ENCODE results near the gene COL4A2.

Gene COL4A2

DNA sequence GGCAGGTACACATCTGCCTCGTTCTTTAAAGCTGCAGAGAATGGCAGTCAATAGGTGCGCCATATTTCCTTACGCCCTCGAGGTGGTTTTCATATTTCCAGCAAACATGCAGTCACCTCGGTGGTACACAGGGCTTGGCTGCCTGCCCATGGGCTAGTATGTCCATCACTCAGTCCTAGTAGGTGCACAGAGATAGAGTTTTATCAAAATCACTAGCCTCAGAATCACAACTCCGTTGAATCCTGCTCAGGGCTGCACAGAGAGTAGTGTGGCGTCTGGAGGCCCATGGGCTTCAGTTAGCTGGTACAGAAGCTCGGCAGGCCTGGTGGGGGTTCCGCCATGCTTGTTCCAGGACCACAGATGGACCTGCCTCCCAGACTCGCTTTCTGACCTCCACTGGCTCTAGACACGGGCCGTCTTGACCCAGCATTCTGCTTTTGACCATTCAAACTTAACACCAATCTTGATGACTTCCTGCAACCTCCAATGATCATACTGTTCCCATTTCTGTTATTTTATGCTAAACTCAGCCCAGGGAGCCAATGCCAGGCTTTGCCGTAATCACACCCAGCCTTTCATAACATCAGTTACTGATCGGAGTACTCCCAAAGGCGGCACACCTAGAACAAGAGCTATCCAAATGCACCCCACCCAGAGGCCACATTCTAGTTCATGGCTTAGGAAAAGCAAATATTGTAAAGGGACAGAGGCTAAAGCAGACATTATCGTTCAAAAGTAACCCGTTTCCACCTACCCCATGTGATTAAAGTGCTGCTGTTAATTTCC, 134.1 kb downstream of the COL4A2 start:
- Histone ChIP-seq H3K4me1 (ENCODE audit: insufficient read depth, low read length) (no peaks in the 10 kb centered on the region), H3K9ac (ENCODE audit: low read depth, low read length) (no peak overlapping the region), H3K36me3 (ENCODE audit: insufficient read depth, low read length) (peaks cover 9% of the 10 kb centered on the region), H3K9me3 (ENCODE audit: control insufficient read depth, insufficient read depth, low read length) (no peaks in the 10 kb centered on the region)

DNA sequence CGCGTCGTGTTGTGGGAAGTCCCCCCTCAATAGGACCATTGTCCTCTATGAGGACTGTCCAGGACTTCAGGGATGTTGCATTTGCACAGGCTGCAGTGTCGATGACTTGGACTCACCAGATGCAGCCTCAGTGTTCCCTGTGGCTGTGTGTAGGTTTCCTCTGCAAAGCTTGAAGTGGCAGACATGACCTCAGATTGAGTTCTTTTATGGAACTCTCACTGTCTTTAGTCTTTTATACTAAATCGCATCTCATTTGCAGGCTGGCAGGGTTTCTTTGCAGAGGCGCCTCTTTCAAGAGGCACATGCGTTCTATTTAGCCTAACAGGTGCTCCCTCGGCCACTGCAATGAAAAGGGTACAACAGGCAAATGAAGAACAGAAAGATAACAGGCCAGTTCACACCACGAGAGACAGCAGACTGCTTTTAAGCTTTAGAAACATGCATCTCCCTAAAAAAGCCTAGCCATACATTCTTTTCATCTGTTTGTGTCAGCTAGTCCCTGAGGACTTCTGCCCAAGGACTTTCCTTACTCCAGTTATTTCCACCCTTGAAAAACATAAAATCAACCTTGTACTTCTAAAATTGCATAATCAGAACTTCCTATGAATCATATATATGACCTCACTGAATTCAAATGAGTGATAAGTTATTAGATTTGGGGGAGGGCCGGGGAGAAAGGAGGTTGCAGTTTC, 136.0 kb downstream of the COL4A2 start:
- Histone ChIP-seq H3K36me3 (ENCODE audit: insufficient read depth, low read length) (peaks cover 2% of the 10 kb centered on the region), H3K9ac (ENCODE audit: low read depth, low read length) (no peak overlapping the region), H3K4me1 (ENCODE audit: insufficient read depth, low read length) (peaks cover 12% of the 10 kb centered on the region; the same call in 1 of the 2 replicates), H3K9me3 (ENCODE audit: control insufficient read depth, insufficient read depth, low read length) (no peaks in the 10 kb centered on the region)

DNA sequence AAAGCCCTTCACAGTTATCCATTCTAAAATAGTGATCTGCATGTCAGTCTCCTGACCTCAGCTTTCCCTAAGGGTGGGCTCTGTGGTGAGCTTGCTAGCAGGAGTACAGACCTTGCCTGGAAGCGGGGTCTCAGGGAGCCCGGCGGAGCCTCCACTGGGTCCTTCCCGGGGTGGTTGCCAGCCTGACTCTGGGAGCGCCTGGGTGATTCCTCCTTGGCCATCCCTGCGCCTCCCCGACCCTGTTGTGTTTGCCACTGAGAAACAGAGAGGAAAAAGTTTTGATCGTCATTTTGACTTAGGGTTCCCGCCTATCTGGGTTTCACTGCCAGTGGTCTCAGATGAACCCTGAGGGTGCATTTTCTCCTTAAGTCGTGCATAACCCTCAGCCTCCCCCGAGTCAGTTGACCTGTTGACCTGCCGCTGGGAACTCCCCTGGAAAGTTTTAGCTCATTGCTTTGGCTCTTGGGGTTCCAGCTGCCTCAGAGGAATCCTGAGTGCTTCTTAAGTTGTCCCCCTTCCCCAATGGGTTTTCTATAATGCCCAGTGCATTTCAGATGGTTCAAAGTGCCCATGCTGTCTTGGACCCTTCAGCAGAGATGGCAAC, 136.6 kb downstream of the COL4A2 start:
- H3K4me1 ChIP-seq (ENCODE audit: insufficient read depth, low read length), result peaks cover 19% of the 10 kb centered on the region; the same call in 1 of the 2 replicates
- H3K9ac ChIP-seq (ENCODE audit: low read depth, low read length), result no peak overlapping the region
- no peaks in the 10 kb centered on the region for H3K9me3 ChIP-seq (ENCODE audit: control insufficient read depth, insufficient read depth, low read length)
- H3K36me3 ChIP-seq (ENCODE audit: insufficient read depth, low read length), result peaks cover 5% of the 10 kb centered on the region

DNA sequence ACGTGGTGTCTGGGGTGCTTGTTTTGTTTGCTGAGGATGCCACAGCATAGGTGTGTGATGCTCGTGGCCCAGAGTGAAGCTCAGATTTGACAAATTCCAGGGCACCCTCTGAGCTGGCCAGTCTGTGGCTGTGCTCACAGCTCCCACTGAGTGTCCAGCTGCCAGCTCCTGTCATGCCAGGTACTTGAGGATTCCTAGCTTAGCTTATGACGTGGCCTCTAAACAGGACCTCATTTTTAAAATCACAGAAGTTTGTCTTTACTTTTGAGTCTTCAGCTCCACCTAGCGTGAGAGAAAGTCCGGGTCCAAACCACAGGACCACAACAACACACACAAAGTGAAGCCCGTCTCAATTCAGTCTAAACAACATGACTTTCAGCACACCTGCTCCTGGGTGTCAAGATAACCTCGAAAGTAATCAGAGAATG, 137.2 kb downstream of the COL4A2 start:
- Histone ChIP-seq H3K4me1 (ENCODE audit: insufficient read depth, low read length) (peaks cover 22% of the 10 kb centered on the region; the same call in 1 of the 2 replicates), H3K9ac (ENCODE audit: low read depth, low read length) (no peak overlapping the region), H3K36me3 (ENCODE audit: insufficient read depth, low read length) (peaks cover 5% of the 10 kb centered on the region), H3K9me3 (ENCODE audit: control insufficient read depth, insufficient read depth, low read length) (no peaks in the 10 kb centered on the region)

DNA sequence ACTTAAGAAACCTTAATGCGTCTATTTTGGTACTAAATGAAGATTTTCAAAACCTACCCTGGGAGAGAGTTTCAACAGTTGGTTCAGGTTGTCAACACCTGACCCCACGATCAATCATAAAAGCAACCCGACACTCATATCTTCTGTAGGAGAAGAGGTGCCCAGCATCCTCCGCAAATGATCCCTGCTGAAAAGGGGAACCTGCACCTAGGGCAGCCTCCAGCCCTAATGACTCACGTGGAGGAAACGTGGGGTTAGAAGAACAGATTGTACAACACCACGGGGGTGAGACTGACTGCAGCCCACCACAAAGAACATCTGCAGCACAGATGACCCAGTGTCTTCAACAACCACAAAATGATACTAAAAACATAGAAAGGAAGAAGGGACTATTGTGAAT, 138.1 kb downstream of the COL4A2 start:
- Histone ChIP-seq H3K36me3 (ENCODE audit: insufficient read depth, low read length) (peaks cover 5% of the 10 kb centered on the region), H3K9ac (ENCODE audit: low read depth, low read length) (no peak overlapping the region), H3K9me3 (ENCODE audit: control insufficient read depth, insufficient read depth, low read length) (no peaks in the 10 kb centered on the region), H3K4me1 (ENCODE audit: insufficient read depth, low read length) (peaks cover 22% of the 10 kb centered on the region; the same call in 1 of the 2 replicates)

DNA sequence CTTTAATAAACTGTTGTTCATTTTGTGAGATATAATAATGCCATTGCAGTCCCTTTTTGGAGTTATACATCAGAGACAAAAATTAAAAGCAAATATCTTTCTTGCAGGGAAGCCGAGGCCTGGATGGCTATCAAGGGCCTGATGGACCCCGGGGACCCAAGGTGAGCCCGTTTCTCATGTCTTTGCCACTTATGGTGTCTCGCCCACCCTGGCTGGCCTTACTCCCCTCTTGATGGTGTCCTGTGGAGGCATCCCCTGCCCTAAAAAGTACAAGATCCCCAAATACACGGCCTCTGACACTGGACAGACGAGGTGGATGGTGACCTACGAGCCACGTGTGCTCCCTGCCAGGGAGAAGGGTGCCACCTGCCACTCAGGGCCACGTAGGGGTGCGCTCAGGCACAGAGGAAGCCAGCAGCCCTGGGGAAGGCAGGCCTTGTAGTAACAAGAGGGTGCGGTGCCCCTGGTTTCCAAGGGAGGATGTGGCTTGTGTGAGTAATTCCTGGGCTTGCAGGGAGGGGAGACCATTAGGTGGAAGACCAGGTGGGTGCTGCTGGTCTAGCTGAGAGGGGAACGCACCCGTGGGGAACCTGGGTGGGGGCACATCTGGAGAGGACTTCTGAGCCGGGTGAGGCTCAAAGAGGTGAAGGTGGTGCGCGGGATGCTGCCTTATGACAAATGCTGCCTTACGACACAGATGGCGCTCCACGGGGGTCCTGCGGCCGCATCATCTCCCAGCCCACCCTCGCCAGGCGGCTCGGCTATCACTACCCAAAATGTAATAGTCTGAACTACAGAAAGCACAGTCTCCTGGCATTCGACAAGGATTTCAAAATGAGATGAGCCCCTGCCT, 138.9 kb downstream of the COL4A2 start:
- Histone ChIP-seq H3K36me3 (ENCODE audit: insufficient read depth, low read length) (peaks cover 5% of the 10 kb centered on the region), H3K4me1 (ENCODE audit: insufficient read depth, low read length) (peaks cover 22% of the 10 kb centered on the region; the same call in 1 of the 2 replicates), H3K9ac (ENCODE audit: low read depth, low read length) (no peak overlapping the region), H3K9me3 (ENCODE audit: control insufficient read depth, insufficient read depth, low read length) (no peaks in the 10 kb centered on the region)

DNA sequence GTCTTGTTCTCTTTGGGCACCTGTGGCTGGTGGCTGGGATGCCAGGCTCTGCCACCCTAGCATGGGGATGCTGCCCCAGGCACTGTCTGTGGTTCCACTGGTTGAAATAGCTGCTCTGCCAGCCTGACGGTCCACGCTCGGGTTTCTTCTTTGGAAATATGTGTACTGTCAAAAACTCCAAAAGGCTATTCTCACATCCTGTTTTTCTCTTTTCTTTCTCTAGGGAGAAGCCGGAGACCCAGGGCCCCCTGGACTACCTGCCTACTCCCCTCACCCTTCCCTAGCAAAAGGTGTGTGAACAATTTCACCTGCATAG, 139.4 kb downstream of the COL4A2 start:
- H3K9me3 ChIP-seq (ENCODE audit: control insufficient read depth, insufficient read depth, low read length), result no peaks in the 10 kb centered on the region
- H3K4me1 ChIP-seq (ENCODE audit: insufficient read depth, low read length), result peaks cover 22% of the 10 kb centered on the region; the same call in 1 of the 2 replicates
- no peak overlapping the region for H3K9ac ChIP-seq (ENCODE audit: low read depth, low read length)
- H3K36me3 ChIP-seq (ENCODE audit: insufficient read depth, low read length), result peaks cover 5% of the 10 kb centered on the region

DNA sequence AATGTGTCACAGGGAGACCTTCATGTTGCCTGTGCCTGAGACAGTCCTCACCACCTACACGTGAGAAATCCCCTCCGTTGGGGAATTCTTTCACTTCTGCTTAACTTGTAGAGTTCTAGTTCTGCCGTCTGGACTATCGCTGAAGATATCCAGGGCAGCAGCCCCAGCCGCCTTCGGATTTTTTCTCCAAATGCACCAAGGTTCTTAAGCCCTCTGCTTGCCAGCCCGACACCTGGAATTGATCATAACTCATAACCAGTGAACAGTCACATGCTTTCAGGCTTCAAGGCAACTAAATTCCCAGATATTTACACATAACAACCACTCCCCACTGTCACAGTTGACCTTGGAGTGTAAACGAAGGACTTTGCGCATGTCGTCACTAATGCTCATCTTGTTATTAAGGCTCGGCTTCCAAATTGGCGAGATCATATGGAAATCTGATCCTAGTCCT, 140.0 kb downstream of the COL4A2 start:
- peaks cover 5% of the 10 kb centered on the region for H3K36me3 ChIP-seq (ENCODE audit: insufficient read depth, low read length)

GRCh38 chr13:110447801-110448200, 140.7 kb downstream of the COL4A2 start:
- Histone ChIP-seq H3K4me1 (ENCODE audit: insufficient read depth, low read length) (peaks cover 22% of the 10 kb centered on the region; the same call in 1 of the 2 replicates), H3K36me3 (ENCODE audit: insufficient read depth, low read length) (peaks cover 5% of the 10 kb centered on the region), H3K9me3 (ENCODE audit: control insufficient read depth, insufficient read depth, low read length) (no peaks in the 10 kb centered on the region), H3K9ac (ENCODE audit: low read depth, low read length) (no peak overlapping the region)

More for the DNA sequence above, 140.0 kb downstream of the COL4A2 start:
- H3K4me1 ChIP-seq (ENCODE audit: insufficient read depth, low read length), result peaks cover 22% of the 10 kb centered on the region; the same call in 1 of the 2 replicates
- H3K9me3 ChIP-seq (ENCODE audit: control insufficient read depth, insufficient read depth, low read length), result no peaks in the 10 kb centered on the region
- H3K9ac ChIP-seq (ENCODE audit: low read depth, low read length), result no peak overlapping the region

- peaks cover 22% of the 10 kb centered on the region; the same call in 1 of the 2 replicates for H3K4me1 ChIP-seq (ENCODE audit: insufficient read depth, low read length)
- H3K9ac ChIP-seq (ENCODE audit: low read depth, low read length), result no peak overlapping the region
- H3K36me3 ChIP-seq (ENCODE audit: insufficient read depth, low read length), result peaks cover 5% of the 10 kb centered on the region
- no peaks in the 10 kb centered on the region for H3K9me3 ChIP-seq (ENCODE audit: control insufficient read depth, insufficient read depth, low read length)
These were observed 141.1 kb downstream of the COL4A2 start for GRCh38 chr13:110448230-110448629.

GRCh38 chr13:110448677-110449076, 141.6 kb downstream of the COL4A2 start:
- no peaks in the 10 kb centered on the region for H3K9me3 ChIP-seq (ENCODE audit: control insufficient read depth, insufficient read depth, low read length)
- no peak overlapping the region for H3K9ac ChIP-seq (ENCODE audit: low read depth, low read length)
- peaks cover 5% of the 10 kb centered on the region for H3K36me3 ChIP-seq (ENCODE audit: insufficient read depth, low read length)
- peaks cover 26% of the 10 kb centered on the region for H3K4me1 ChIP-seq (ENCODE audit: insufficient read depth, low read length)

DNA sequence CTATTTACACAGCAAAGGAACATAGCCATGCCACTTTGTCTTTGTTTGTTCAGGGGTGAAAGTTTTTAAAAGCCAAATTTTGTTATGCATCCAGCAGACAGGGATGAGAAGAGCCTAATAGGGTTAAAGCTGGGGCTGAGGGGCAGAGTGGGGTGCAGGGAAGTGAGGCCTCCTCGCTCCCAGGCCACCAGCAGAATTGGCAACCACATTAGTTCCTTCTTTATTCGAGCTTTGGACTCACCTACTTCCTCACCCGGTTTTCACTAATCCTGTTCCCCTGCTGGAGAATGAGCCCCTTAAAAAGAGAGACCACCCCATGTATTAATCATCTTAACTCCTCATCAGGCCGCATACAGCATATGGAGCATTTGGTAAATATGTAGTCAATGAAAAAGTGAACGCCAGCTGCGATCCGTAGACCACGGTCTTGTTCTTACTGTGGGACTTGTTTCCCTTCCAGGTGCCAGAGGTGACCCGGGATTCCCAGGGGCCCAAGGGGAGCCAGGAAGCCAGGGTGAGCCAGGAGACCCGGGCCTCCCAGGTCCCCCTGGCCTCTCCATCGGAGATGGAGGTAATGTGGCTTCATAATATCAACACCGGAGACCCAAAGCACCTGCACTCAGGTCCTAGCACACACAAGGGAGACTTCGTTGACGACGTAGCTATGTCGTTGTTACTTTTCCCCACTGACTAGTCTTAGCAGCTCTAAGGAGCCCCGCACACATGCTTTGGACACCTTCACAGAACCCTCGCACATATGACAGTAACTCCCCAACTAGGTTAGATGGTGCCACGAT, 142.3 kb downstream of the COL4A2 start:
- H3K4me1 ChIP-seq (ENCODE audit: insufficient read depth, low read length), result peaks cover 33% of the 10 kb centered on the region
- H3K9ac ChIP-seq (ENCODE audit: low read depth, low read length), result no peak overlapping the region
- H3K9me3 ChIP-seq (ENCODE audit: control insufficient read depth, insufficient read depth, low read length), result no peaks in the 10 kb centered on the region
- H3K36me3 ChIP-seq (ENCODE audit: insufficient read depth, low read length), result peaks cover 5% of the 10 kb centered on the region
